GM18868 (cell line): ENCODE data around the gene NLE1.
A peak's percentile ranks its signal among the peaks of the same experiment; 100 is the strongest.

Experiments
- ATAC-seq: cut with Tn5 transposase; IDR thresholded peaks from one replicate; pipeline ENCODE4 v1.9.1; 2021; ENCODE audit warnings: mild to moderate bottlenecking, moderate library complexity; ENCODE audit not compliant: unreplicated experiment

Gene NLE1

DNA sequence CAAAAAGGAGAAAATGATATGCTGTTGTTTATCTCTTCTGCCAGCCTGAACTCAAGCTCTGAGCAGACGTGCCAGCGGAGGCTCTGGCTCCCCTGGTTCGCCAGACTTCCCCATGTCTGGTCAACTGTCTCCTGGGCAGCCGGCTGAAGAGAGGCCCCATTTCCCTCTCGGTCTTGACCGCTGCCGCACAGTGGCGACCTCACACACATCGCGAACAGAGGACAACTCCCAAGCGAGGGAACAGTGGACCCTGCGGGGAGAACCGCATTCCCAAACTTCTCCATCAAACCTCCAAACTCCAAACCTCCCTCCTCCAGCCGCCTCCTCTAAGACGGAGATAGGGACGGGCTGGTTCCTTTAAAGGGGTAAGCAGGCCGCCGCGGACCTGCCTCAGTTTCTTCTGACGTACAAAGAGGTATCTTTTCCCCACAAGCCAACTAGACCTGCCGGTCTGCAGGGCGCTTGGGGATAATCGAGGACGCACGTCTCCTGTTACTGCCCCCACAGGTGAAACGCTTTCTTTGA lies 53.7 kb downstream of the NLE1 start:
- ATAC-seq = no peak

- no peak for ATAC-seq
Measured at GRCh38 chr17:35087731-35088355, 54.3 kb downstream of the NLE1 start.

GRCh38 chr17:35086931-35087573 lies 55.1 kb downstream of the NLE1 start:
- no peak for ATAC-seq

DNA sequence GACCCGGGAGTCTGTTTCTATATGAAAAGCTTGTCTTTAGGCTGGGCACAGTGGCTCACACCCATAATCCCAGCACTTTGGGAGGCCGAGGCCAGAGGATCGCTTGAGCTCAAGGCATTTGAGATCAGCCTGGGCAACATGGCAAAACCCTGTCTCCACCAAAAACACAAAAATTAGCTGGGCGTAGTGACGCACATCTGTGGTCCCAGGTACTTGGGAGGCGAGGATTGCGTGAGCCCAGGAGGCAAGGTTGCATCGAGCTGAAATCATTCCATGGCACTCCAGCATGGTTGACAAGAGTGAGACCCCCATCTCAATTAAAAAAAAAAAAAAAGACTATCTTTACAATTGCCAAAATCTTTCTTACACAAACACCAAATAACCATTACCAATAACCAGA lies 55.9 kb downstream of the NLE1 start:
- no peak for ATAC-seq

DNA sequence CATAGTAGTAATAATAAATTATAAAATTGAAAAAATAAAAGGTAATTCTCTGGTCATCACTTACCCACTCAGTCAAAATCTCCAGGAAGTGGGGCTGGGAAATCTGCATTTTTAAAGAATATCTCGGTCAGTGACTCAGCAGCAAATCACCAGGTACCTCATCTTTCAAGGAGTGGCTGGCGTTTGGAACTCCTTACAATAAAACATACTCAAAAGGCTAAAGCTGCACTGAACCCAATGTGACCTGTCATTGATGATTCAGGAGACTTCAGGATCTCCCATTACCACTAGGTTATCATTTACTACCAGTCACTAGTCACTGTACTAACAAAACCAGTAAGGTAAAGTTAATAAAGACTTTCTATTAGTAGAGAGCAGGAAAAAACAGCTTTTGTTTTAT lies 57.1 kb downstream of the NLE1 start:
- no peak for ATAC-seq

GRCh38 chr17:35083071-35083470 lies 59.0 kb downstream of the NLE1 start:
- ATAC-seq = no peak

GRCh38 chr17:35082073-35082657 lies 59.9 kb downstream of the NLE1 start:
- ATAC-seq = no peak

DNA sequence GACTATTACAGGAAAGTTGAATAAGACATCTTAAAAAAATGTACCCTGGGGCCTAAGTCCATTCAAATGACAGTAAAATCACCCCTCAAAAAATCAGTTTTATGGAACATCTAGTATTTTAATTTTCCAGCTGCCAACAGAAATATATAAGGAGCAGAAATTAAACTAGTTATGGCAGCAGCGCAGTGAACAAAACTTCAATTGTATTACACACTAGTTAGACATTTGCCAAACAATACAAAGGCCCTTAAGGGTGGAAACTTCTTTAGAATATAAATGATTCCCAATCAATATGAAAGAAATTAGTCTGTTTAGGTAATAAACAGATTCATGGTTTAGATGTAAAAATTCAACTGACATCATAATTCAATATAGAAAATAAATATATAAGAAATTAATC lies 60.5 kb downstream of the NLE1 start:
- ATAC-seq = no peak

GRCh38 chr17:35080536-35080935 lies 61.6 kb downstream of the NLE1 start:
- peak; percentile 66 for ATAC-seq

- no peak for ATAC-seq
Measured at GRCh38 chr17:35079547-35080423, 62.3 kb downstream of the NLE1 start.
